GM18526 (cell line): ENCODE results near the gene MOXD1.

Experiments used
- POLR2A ChIP-seq: IDR thresholded peaks from 3 replicates; pipeline ENCODE4 v1.6.1; 2011; ENCODE audit not compliant: insufficient read length; ENCODE audit errors: extremely low read depth

The MOXD1 gene

DNA sequence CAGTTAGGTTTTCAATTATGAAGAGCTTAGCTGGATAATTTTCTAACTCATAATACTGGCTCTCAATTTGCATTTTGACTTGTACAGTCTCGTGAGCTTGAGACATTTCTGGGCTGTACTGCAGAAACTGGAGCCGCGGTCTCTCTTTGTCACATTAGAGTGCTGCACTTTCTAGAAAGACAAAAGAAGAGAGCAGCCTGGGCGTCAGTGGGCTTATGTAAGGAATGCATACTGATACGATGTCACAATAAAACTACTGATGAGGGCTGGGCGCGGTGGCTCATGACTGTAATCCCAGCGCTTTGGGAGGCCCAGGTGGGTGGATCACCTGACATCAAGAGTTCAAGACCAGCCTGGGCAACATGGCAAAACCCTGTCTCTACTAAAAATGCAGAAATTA, 120.8 kb downstream of the MOXD1 start:
- no peak for TF ChIP-seq POLR2A

DNA sequence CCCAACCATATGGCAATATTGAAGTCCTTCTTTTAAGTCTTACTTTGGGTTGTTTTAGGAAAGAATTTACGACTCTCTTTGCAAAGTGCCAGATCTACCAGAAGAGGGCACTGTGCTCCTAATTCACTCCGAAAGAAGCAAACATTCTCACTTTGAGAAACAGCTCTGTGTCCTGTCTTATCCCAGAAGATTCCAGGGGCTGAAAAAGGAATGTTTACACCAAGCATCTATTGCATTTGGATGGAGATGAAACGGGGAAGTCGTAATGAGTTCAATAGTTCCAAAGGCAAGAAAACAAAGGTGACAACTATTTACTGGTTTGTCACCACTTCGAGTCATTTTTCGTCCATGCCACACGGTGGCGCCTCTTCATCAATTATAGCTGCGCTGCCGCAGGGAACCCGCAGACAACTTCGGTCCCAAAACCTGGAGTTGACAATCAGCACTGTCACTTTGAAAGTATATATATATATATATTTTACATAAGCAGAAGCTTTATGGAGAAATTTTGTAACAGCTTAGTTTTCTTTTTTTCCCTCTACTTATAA, 121.6 kb downstream of the MOXD1 start:
- TF ChIP-seq POLR2A, result no peak

DNA sequence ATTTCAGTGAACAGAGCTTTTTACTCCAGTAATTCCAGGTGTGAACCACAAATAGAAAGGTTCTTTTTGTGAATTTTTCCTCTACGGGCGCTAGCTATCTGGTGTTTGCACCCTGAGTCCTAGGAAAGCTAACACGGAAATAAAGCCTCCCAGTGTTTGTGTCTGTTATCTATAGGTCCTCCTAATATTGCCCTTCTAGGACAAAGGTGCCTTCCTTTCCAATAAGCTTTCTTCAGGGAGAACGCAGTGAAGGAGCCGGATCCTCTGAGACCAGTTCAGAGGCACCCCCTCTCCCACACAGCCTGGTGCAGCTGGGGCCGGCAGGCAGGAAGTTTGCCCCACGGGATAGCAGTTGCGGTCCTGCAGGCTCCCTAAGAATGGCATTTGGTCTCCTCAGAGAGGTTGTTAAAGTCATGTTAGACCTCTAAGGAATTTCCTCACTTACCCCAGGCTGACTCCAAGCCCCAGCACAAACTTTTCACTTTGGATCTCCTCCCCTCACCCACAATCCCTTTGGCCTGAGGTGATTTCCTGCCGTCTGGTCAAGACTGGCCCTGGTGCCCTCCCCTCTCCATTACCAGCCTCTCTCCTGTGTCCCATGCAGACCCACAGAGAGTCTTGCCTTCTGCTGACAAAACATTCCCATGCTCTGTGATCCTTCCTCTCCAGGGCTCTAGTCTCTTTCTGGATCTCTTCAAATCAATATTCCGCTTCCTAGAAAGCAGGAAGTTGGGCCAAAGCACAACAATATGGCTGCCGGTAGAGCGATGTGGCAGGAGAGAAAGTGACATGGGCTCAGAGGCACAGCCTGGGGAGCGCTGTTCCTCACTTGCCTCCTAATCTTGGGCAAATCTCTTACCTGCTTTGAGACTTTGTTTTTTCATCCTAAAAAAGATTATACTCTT, 126.0 kb downstream of the MOXD1 start:
- no peak for TF ChIP-seq POLR2A

DNA sequence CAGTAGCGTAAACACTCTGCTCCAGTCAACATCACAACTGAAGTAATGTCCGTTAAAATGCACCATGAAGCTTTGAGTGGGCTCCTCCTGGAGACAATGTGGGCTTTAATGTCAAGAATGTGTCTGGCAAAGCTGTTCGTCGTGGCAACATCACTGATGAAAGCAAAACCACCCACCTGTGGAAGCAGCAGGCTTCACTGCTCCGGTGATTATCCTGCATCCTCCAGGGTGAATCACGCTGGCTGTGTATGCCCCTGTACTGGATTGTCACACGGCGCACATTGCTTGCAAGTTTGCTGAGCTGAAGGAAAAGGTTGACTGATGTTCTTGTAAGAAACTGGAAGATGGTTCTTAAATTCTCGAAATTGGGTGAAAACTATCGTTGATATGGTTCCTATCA, 128.5 kb downstream of the MOXD1 start:
- no peak for TF ChIP-seq POLR2A

DNA sequence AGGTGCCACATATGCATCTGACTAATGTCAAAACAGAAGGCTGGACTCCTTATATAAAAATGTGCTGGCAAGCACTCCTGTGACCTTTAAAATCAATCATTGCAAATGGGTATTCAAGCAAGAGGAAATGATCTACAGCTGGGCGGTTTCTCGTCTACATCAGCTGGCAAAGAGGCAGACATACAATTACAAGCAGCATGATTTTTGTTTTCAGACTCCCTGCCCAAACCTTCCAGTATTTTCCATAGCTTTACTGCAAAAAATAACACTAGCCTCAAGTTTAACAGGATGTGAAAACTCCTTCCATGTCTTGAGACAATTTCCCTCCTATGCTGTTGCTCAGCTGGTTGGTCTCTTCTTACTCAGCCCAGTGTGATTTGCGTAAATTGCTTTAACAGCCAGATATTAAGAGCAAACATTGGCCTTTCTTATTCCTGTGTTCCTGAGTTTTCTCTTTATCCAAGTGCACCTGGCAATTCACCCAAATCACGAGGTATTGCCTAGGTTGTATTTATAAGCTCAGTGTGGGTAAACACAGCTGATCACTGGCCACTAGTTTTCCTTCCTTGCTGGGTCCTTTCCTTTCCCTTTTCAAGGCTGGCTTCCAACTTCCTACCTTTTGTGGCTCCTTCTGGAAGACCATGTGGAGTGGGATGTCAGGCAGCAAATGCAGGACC, 130.4 kb downstream of the MOXD1 start:
- TF ChIP-seq POLR2A, result no peak

DNA sequence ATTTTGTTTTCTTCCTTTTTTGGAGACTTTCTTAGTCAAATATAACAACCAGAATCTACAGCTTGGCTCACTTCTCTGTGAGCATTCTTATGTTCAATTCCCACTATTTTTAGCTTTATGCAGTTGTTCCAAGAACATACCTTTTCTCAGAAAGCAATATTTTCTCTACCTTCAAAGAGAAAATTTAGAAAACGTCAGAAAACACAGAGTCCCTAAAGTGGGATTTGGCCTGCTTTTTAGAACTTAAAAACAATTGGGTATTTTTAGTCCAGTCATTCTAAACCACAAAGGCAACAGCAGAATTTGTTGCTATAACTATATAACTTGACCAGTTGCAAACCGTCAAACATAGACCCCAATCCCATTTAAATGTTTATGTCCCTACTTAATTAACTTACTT, 133.1 kb downstream of the MOXD1 start:
- TF ChIP-seq POLR2A, result no peak

DNA sequence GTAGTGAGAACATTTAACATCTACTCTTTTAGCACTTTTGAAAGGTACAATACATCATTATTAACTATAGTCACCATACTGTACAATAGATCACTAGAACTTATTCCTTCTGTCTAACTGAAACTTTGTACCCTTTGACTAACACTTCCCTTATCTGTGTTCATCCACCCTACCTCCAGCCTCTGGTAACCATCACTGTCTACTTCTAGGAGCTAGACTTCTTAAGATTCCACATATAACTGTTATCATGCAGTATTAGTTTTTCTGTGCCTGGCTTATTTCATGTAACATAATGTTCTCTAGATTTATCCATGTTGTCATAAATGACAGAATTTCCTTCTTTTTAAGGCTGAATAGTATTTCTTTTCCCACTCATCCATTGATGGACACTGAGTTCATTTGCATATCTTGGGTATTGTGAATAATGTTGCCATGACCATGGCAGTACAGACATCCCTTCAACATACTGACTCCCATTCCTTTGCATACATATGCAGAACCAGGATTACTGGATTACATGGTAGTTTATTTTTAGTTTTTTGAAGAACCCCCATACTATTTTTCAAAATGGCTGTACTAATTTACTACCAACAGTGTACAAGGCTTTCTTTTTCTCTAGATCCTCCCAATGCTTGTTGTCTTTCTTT, 135.7 kb downstream of the MOXD1 start:
- no peak for TF ChIP-seq POLR2A

DNA sequence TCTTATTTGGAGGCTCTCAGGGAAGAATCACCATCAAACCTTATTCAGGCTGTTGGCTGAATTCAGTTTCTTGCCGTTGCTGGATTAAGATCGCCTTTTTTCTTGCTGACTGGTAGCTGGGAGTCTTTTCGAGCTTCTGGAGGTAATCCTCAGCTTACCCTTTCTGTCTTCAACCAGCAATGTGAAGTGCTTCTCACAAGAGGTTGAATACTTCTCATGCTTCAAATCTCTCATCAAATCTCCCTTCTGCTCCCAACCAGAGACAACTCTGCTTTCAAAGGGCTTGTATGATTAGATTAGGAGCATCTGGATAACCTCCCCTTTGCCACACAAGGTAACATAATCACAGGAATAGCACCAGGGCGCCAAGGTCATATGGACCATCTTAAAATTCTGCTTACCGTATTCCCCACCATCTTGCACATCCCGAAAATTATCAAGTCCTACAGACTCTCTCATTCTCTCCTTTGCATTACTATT, 137.2 kb downstream of the MOXD1 start:
- TF ChIP-seq POLR2A, result no peak

DNA sequence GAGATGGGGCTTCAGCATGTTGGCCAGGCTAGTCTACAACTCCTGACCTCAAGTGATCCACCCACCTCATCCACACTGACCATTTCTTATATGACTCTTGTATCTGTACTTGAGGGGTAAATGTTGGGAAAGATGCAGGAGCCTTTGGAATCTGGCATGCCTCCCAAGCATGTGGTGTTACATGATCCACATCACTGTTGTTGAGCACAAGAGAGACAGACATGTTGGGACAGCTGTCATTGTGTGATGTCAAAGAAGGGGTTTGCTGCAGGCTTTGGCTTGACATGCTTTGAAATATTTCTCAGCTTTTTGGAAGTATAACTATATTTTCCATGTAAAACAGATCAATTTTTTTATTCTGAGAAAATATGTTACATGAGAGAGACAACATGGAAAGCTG, 139.9 kb downstream of the MOXD1 start:
- TF ChIP-seq POLR2A, result no peak

DNA sequence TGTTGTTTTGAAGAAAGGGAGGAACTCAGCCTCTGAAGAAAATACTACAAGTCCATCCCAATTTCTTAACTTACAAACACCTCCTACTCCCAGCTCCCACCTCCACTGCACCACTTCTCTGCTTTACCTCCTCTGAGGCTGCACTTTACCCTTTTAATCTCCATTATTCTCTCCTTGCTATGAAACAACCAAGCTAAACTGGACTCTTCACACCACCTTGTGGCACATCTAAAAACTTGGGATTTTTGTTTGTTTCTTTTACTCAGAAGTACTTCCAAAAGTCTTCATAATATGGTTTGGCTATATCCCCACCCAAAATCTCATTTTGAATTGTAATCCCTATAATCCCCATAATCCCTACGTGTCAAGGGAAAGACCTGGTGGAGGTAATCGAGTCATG, 142.2 kb downstream of the MOXD1 start:
- TF ChIP-seq POLR2A, result no peak

DNA sequence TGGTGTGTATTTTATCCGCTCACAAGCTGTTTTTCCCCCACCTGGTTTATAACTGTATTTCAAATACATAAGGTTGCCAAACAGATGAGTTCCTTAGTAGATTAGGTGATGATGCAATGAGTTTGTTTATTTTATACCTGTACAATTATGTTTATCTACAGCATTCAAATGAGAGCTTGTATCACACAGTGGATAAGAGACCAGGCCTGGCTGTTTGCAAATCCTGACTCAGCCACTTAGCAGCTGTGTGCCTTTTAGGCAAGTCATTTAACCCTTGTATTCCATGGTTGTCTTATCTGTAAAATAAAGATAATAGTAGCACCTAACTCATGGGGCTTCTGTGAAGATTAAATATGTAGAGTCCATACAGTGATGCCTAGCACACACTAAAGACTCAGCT, 143.7 kb downstream of the MOXD1 start:
- TF ChIP-seq POLR2A, result no peak

DNA sequence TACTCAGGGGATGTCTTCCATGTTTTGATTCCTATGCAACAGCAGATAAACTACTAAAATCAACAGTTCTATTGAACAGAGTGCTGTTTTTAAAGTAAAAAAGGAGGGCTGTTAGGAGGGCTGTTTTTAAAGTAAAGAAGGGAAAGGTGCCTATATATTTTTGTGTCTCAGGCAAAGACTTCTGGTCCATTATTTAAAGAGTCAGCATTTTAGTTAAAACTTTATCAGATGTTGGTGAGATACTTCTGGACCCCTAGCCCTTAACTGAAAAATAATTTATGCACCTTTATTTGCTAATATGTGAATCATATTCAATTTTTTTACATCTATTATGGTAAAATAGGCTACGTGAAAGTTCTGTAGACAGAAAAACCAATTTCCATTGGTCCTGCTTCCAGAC, 144.8 kb downstream of the MOXD1 start:
- TF ChIP-seq POLR2A, result no peak

DNA sequence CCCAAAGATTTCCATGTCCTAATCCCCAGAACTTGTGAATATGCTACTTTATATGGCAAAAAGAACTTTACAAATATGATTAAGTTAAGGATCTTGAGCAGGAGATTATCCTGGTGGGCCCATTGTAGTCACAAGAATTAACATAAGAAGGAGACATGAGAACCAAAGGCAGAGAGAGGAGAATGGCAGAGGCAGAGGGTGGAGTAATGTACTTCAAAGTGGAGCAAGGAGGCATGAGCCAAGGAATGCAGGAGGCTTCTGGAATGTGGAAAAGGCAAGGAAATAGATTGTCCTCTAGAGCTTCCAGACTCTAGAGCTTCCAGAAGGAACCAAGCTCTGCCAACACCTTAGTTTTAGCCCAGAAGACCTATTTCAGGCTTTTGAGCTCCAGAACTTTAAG, 147.4 kb downstream of the MOXD1 start:
- TF ChIP-seq POLR2A, result no peak

DNA sequence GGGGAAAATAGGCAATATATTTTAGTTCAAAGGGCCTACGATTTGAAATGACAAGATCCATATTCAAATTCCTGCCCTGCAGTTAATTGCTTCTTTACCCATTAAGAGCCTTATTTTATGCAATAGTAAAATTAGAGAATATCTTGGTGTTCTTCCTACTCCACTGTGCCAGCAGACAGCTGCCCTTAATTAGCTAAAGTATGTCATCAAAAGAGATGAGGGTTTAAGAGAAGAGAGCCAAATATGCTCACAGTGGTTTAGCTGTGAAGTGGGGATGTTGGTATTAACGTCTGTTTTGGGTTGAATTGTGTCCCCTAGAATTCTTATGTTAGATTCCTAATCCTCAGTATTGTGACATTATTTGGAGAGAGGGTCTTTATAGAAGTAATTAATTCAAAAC, 148.1 kb downstream of the MOXD1 start:
- no peak for TF ChIP-seq POLR2A

DNA sequence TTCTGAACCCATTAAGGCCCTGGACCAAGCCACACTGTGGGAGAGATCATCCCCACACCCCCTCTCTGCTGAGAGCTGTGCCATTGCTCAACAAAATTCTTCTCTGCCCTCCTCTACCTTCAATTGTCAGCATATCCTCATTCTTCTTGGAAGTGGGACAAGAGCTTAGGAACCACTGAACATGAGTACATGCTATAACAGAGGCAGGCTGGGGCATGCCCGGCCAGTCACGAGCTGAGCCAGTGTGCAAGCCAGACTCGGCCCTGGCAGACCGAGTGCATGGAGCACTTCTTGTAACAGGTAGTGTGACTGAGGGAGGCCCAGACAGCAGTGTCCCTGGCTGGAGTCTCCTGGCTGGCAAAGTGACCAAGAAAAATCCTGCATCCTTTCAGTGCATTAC, 149.2 kb downstream of the MOXD1 start:
- TF ChIP-seq POLR2A, result no peak

DNA sequence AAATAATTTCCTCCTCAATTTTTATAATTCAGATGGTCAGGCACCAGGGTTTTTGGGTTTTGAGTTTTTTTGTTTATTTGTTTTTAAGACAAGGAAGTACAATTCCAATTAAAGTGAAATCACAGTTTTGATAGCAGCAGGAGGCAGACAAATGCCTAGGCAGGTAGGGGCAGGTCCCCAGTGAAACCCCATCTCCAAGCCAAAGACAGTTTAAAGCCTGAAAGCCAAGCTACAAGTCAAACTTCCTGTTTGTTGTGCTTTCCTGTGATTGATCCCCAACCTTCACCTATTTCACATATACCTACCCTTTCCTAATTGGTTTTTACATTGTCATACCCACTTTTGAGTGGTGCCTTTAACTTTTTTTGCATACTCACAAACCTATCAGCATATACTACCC, 149.6 kb downstream of the MOXD1 start:
- TF ChIP-seq POLR2A, result no peak
